Activated T-helper 17 cell treated with anti-CD3 and anti-CD28 coated beads, Interleukin-2, amount 50 U/mL, for 72 hours (primary cell): ENCODE results near the gene VCL. TPM values are rescaled to one million over a fixed set of nuclear protein-coding genes. Genes with fewer than 3 reads are reported as not detected.

ENCODE experiments used
- ATAC-seq: fragments of 150-1000 bp; cut with Tn5 transposase; replicated peaks from 2 replicates; pipeline ENCODE4 v1.10.0; 2021; ENCODE audit warnings: mild to moderate bottlenecking, moderate library complexity
- H3K27ac Mint-ChIP-seq: one replicate; pipeline ENCODE4 v1.8.0; 2022; ENCODE audit warnings: mixed read lengths
- H3K27me3 Mint-ChIP-seq: one replicate; pipeline ENCODE4 v1.8.0; 2022; ENCODE audit warnings: mixed read lengths
- H3K36me3 Mint-ChIP-seq: one replicate; pipeline ENCODE4 v1.8.0; 2022; ENCODE audit warnings: low read depth, mild to moderate bottlenecking, mixed read lengths
- H3K4me1 Mint-ChIP-seq: one replicate; pipeline ENCODE4 v1.8.0; 2022; ENCODE audit warnings: mixed read lengths
- H3K4me3 Mint-ChIP-seq: one replicate; pipeline ENCODE4 v1.8.0; 2022; ENCODE audit warnings: mild to moderate bottlenecking, mixed read lengths
- H3K9me3 Mint-ChIP-seq: one replicate; pipeline ENCODE4 v1.8.0; 2022; ENCODE audit warnings: mixed read lengths
- total RNA-seq, 2 donors: library from RNA; stranded (reverse); gene quantifications; one replicate each; pipeline ENCODE4 v1.2.3, GENCODE V29; 2022

Gene VCL
- total RNA-seq, 2 donors from 2014 or later, result 18.4 to 27.2 TPM

DNA sequence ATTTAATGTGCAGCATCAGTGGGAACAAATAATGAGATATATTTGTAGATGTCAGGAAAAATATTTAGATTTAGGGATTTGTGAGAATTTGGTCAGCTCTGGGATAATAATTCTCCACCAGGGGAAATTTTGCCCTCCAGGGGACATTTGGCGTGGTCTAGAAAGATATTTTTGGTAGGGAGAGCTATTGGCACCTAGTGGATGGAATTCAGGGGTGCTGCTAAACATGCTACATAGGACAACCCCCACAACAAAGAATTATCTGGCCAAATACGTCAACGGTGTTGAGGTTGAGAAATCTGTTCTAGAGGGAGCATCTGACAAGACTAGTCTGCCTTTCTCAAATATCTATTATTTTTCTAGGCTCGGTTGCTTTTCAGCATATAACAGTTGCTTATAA lies 155.2 kb downstream of the VCL start:
- Mint-ChIP-seq H3K27ac (no peak overlapping the region), H3K9me3 (no peaks in the 10 kb centered on the region), H3K36me3 (peaks cover 2% of the 10 kb centered on the region), H3K4me1 (peaks cover 16% of the 10 kb centered on the region), H3K27me3 (no peaks in the 10 kb centered on the region), H3K4me3 (no peak overlapping the region)
- ATAC-seq, result no peak

DNA sequence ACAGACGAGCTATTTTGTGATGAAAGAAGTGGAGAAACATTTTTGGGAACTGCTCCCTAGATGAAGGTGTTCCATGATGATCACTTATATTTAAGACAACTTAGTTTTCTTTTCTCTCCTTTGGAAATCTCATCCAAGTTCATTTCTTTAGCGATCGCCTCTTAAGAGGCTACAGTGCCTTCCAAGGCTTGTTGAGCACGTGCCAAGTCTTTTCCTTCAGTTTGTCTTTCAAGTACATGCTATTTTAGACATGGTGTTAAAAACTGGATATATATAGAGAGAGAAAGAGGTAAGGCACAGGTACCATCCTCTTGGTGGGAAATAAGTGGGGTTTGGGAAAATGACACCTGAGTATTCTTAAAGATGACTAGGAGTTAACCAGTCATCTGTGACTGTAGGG lies 155.8 kb downstream of the VCL start:
- no peaks in the 10 kb centered on the region for H3K27me3 Mint-ChIP-seq
- no peaks in the 10 kb centered on the region for H3K36me3 Mint-ChIP-seq
- H3K4me3 Mint-ChIP-seq, result no peak overlapping the region
- peaks cover 16% of the 10 kb centered on the region for H3K4me1 Mint-ChIP-seq
- no peaks in the 10 kb centered on the region for H3K9me3 Mint-ChIP-seq
- H3K27ac Mint-ChIP-seq, result no peak overlapping the region
- no peak for ATAC-seq

DNA sequence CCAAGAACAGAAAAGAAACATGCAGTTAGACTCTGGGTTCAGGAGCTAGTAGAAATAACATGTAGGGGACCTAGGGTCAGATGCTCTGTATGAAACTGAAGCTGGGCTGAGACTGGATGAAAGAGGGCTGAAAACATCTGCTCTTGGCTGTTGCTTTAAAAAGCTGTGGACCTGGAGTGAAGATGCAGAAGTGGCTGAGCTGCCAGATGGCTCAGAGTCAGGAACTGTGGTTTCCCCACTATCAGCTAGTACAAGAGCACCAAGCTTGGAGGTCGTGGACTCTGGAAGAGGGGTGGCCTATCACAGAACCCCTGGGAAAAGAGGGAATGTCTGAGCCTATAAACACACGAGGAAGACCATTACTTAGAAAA lies 159.0 kb downstream of the VCL start:
- no peaks in the 10 kb centered on the region for H3K9me3 Mint-ChIP-seq
- peaks cover 16% of the 10 kb centered on the region for H3K4me1 Mint-ChIP-seq
- no peaks in the 10 kb centered on the region for H3K36me3 Mint-ChIP-seq
- H3K27me3 Mint-ChIP-seq, result no peaks in the 10 kb centered on the region
- H3K27ac Mint-ChIP-seq, result no peak overlapping the region
- no peak overlapping the region for H3K4me3 Mint-ChIP-seq
- ATAC-seq, result no peak

DNA sequence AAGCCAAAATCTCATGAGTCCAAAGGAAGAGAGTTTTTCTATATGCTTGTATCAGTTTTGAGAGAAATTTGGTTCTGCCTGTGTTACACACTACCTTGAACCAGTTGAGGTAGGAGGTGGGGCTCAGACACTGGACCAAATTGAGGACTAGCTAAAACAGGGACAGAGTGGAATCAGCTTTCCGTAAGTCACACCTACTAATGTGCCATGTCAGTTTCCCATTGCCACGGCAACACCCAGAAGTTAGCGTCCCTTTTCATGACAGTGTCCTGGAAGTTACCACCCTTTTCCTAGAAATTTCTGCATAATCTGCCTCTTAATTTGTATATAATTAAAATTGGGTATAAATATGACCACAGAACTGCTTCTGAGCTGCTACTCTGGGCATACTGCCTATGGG lies 162.1 kb downstream of the VCL start:
- Mint-ChIP-seq H3K9me3 (no peaks in the 10 kb centered on the region), H3K27ac (no peak overlapping the region), H3K4me3 (no peak overlapping the region), H3K4me1 (peaks cover 6% of the 10 kb centered on the region), H3K36me3 (peaks cover 7% of the 10 kb centered on the region), H3K27me3 (no peaks in the 10 kb centered on the region)
- ATAC-seq, result no peak

DNA sequence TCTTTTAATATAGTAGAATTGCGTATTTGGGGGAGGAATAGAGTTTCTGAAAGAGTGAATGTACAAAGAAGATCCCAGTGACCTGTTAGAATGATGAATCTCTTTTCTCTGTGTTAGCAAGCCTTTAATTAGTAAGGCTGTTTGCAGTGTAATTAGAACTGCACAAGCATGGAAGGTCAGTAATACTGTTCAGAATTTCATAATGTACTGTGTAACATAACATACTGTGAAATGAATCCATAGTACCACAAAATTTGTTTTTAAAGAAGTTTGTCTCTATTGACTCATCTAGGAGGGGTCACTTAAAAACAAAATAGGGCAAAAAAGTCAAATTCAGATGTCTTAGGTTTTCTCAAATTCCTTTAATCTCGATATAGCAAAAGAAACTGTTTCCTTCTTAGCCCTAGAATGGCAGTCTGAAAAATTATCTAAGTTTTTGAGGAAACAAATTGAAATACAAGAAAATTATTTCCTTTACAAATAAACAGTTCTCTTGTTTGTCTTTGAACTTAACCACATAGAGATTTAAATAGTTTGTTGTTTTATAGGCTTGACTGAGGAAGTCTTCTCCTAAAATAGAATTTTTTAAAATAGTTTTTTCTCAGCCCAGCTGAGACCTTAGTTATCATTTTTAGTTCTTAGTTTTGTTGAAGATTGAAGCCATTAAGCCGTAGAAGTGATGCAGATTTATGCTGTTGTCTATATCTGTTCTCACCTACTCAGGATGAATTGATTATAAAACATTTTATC lies 165.6 kb downstream of the VCL start:
- no peak for ATAC-seq
- no peaks in the 10 kb centered on the region for H3K9me3 Mint-ChIP-seq
- no peaks in the 10 kb centered on the region for H3K27me3 Mint-ChIP-seq
- no peak overlapping the region for H3K27ac Mint-ChIP-seq
- H3K36me3 Mint-ChIP-seq, result peaks cover 7% of the 10 kb centered on the region
- H3K4me3 Mint-ChIP-seq, result no peak overlapping the region
- H3K4me1 Mint-ChIP-seq, result no peaks in the 10 kb centered on the region

DNA sequence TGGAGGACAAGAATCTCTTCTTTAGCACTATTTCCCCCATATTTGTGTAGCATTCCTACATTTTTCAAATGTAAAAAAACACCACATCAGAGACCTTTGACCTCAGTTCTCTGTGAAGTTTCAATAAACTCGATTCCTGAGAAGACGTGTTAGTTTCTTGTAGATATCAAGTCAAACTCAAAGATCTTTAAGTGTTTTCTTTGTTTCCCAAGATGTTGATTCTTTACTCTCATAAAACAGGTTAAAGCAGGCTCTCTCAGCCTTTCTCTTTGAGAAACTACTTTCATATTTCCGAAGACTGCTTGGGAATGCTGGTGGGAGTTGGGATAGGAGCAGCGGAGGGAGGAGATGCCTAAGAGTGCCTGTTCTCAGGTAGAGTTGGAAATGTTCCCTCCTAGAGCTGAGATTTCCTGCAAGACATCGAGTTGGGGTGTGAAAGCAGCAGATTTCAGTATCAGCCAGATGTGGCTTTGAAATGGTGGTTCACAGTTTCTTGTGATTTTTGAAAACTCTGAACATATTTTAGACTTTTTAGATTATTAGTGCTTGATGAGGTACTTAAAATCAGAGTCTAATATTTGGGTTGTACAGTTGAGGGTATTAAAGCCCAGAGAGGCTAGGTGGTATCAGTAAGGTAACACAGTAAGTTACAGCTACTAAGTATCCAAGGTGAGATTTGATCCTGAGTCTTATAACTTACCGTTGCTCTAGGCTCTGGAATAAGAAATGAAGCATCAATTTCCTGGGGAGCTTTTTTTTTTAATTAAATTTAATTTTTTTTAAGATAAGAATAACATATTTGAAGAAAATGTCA lies 167.0 kb downstream of the VCL start:
- Mint-ChIP-seq H3K4me3 (no peak overlapping the region), H3K4me1 (no peaks in the 10 kb centered on the region), H3K9me3 (no peaks in the 10 kb centered on the region), H3K27ac (no peak overlapping the region), H3K27me3 (no peaks in the 10 kb centered on the region), H3K36me3 (peaks cover 7% of the 10 kb centered on the region)
- ATAC-seq, result no peak

DNA sequence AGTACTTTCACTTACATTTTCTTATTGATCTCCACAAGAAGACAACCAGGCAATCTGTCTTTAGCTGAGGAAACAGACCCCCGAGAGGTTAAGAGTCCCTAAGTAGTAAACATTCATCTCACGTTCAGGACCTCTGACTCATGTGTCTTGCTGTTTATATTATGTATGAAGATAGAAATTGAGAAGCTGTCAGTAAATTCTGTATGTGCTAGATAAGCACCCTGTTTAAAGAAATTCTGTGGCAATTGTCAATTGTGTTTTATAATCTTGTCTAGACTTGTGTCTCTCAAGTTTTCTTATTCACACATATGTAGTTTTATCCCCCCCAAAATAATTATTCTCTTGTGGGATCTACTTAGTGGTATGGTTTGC lies 167.6 kb downstream of the VCL start:
- Mint-ChIP-seq H3K27me3 (no peaks in the 10 kb centered on the region), H3K4me1 (no peaks in the 10 kb centered on the region), H3K36me3 (peaks cover 7% of the 10 kb centered on the region), H3K9me3 (no peaks in the 10 kb centered on the region), H3K27ac (no peak overlapping the region), H3K4me3 (no peak overlapping the region)
- no peak for ATAC-seq

DNA sequence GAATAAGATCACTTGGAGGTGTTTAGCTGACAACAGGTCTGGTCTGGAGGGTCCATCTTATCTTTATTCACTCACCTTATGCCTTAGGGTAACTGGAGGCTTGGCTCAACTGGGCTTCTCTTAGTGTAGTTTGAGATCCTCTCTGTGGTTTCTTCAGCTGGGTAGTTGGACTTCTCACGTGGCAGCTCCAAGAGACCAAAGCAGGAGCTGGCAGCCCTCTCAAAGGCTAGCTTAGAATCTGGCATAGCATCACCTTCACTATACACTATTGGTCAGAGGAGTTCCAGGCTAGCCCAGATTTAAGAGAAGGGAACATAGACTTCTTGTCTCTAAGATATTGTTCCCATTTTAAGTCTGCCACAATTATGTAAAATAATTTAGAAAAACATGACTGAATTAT lies 169.5 kb downstream of the VCL start:
- Mint-ChIP-seq H3K27me3 (no peaks in the 10 kb centered on the region), H3K9me3 (no peaks in the 10 kb centered on the region), H3K27ac (no peak overlapping the region), H3K36me3 (peaks cover 7% of the 10 kb centered on the region), H3K4me3 (no peak overlapping the region), H3K4me1 (no peaks in the 10 kb centered on the region)
- no peak for ATAC-seq

Other genes with a start within 250 kb of the VCL start
- 10 to 100 TPM; 30.2 to 32.8 TPM for gene CHCHD1, start 216.1 kb upstream of the VCL start, total RNA-seq
- 100 to 1,000 TPM in 1 of 2 donors, 10 to 100 TPM in 1; 66.1 to 113 TPM for gene ZSWIM8, start 212.5 kb upstream of the VCL start, total RNA-seq
- gene NDST2, start 186.5 kb upstream of the VCL start, total RNA-seq, result 10 to 100 TPM; 41.2 to 64.0 TPM
- 10 to 100 TPM; 19.5 to 23.2 TPM for gene CAMK2G, start 123.6 kb upstream of the VCL start, total RNA-seq
- gene PLAU, start 87.0 kb upstream of the VCL start, total RNA-seq, result under 1 TPM; 0.37 to 0.67 TPM
- 10 to 100 TPM; 32.5 to 55.0 TPM for gene AP3M1, start 152.7 kb downstream of the VCL start, total RNA-seq
- gene ADK, start 153.1 kb downstream of the VCL start, total RNA-seq, result 10 to 100 TPM; 51.4 to 72.1 TPM